Sigmoid colon (tissue), 7 donors: ENCODE measurements around the gene NID1. TPM values are rescaled to one million over a fixed set of nuclear protein-coding genes. Genes with fewer than 3 reads are reported as not detected.
A peak's percentile ranks its signal among the peaks of the same experiment; 100 is the strongest.
"Not testable (repeated sequence)": the region's sequence is repeated elsewhere in the genome, so short reads cannot be mapped to it uniquely, and the experiment has no call there.

Source experiments
- DNase-seq: peaks from one replicate; pipeline ENCODE4 v3.0.0-alpha.2; 2019
- H3K27ac ChIP-seq, 4 donors: fragments of 200-600 bp; sonication (generic); one replicate each; pipeline ENCODE4 v1.5.1; 2016 to 2019; ENCODE audit warnings: mild to moderate bottlenecking in 1 of 4
- H3K27me3 ChIP-seq, 3 donors: fragments of 200-600 bp; sonication (generic); one replicate each; pipeline ENCODE4 v1.5.1; 2019; ENCODE audit warnings: mild to moderate bottlenecking in 1 of 3
- H3K36me3 ChIP-seq, 4 donors: fragments of 200-600 bp; sonication (generic); one replicate each; pipeline ENCODE4 v1.5.1; 2016 to 2019
- H3K4me1 ChIP-seq, 4 donors: fragments of 200-600 bp; sonication (generic); one replicate each; pipeline ENCODE4 v1.5.1; 2017 to 2019
- H3K4me3 ChIP-seq, 4 donors: fragments of 200-600 bp; sonication (generic); one replicate each; pipeline ENCODE4 v1.5.1; 2017 to 2019; ENCODE audit warnings: mild to moderate bottlenecking in 2 of 4, moderate library complexity in 1 of 4
- H3K9me3 ChIP-seq, 4 donors: fragments of 200-600 bp in 3 of 4; sonication (generic) in 3 of 4; one replicate each; pipeline versions ENCODE4 v1.5.1 to v1.6.1; 2013 to 2019
- CTCF ChIP-seq, 4 experiments: fragments of 450-650 bp in 3 of 4; fragments of 200-600 bp in 1 of 4; IDR thresholded peaks; one replicate each; pipeline ENCODE4 v1.5.1; 2016 to 2019; ENCODE audit warnings: antibody characterized with exemption in 4 of 4, mild to moderate bottlenecking in 3 of 4, moderate library complexity in 2 of 4
- EP300 ChIP-seq, 4 donors: sonication (generic); formaldehyde crosslinking; IDR thresholded peaks; one replicate each; pipeline ENCODE4 v1.6.1; 2017; ENCODE audit warnings: antibody characterized with exemption in 4 of 4
- POLR2A ChIP-seq, 2 donors: fragments of 450-650 bp; IDR thresholded peaks; one replicate each; pipeline ENCODE4 v1.6.1; 2016; ENCODE audit warnings: antibody characterized with exemption in 2 of 2, mild to moderate bottlenecking in 2 of 2, moderate library complexity in 2 of 2
- POLR2AphosphoS5 ChIP-seq, 4 donors: sonication (generic); formaldehyde crosslinking; IDR thresholded peaks; one replicate each; pipeline ENCODE4 v1.6.1; 2017; ENCODE audit warnings: antibody characterized with exemption in 4 of 4
- WGBS, 2 donors: extraction: QIAGEN DNeasy Blood & Tissue Kit; methylation state at CpG; one replicate each; pipeline ENCODE4 v1.1.7; 2013; 5-methylcytosine and 5-hydroxymethylcytosine counted together
- intact Hi-C: fragments of 100-400 bp; cut with DNase I; formaldehyde crosslinking; loops from one replicate; pipeline ENCODE4 v1.15.1; 2023
- polyA plus RNA-seq, 3 donors: library from polyadenylated mRNA; stranded (reverse); fragments of 200-250 nt; gene quantifications; one replicate each; pipeline ENCODE4 v1.2.3, GENCODE V29; 2013
- total RNA-seq, 4 donors: library from RNA; depleted of rRNA; stranded (reverse); fragments of >200 nt; gene quantifications; one replicate each; pipeline ENCODE4 v1.1.0, GENCODE V29; 2016
- donor health status: healthy with polysubstance abuse.
- donor health status: Bipolar disorder and iron deficiency.
- donor health status: healthy.

NID1 gene
- total and polyA plus RNA-seq, 7 donors: 3.9 to 242 (median 136) TPM

- H3K27me3 ChIP-seq: no peaks in the 10 kb centered on the region
- no peak overlapping the region for H3K4me3 ChIP-seq
- no peaks in the 10 kb centered on the region for H3K36me3 ChIP-seq
- 90 to 93% methylated on average over 15 of the region's 15 CpGs for WGBS, 2 donors
- peaks cover 0 to 2% (median 1%) of the 10 kb centered on the region in 4 donors for H3K9me3 ChIP-seq
- intact Hi-C loops: loop anchor here (10.0 kb wide), 3 partner anchors 424 to 1464 kb away; partner anchors contain the start of genes HEATR1 and LGALS8
- peaks cover 0 to 3% (median 0%) of the 10 kb centered on the region in 4 donors for H3K4me1 ChIP-seq
- no peak overlapping the region for H3K27ac ChIP-seq
- DNase-seq: no peak
- no peak for TF ChIP-seq CTCF (IDR thresholded peaks at IDR 0.05)
- TF ChIP-seq POLR2AphosphoS5 (IDR thresholded peaks at IDR 0.05): no peak
- no peak for TF ChIP-seq EP300 (IDR thresholded peaks at IDR 0.05)
- TF ChIP-seq POLR2A (IDR thresholded peaks at IDR 0.05): no peak
Observed at GRCh38 chr1:236100799-236101198, 35.9 kb upstream of the NID1 start.

- TF ChIP-seq POLR2A (IDR thresholded peaks at IDR 0.05) (no peak), EP300 (IDR thresholded peaks at IDR 0.05) (no peak)
- Histone ChIP-seq H3K27ac (no peak overlapping the region), H3K4me1 (peaks cover 0 to 3% (median 0%) of the 10 kb centered on the region in 4 donors), H3K27me3 (no peaks in the 10 kb centered on the region), H3K36me3 (no peaks in the 10 kb centered on the region), H3K4me3 (no peak overlapping the region), H3K9me3 (peaks cover 0 to 2% (median 1%) of the 10 kb centered on the region in 4 donors)
- intact Hi-C loops: no loop called here
- 71 to 76% methylated on average over 12 of the region's 12 CpGs for WGBS, 2 donors
- no peak for DNase-seq
Observed at GRCh38 chr1:236099355-236099974, 34.6 kb upstream of the NID1 start.

GRCh38 chr1:236098267-236098666, 33.4 kb upstream of the NID1 start:
- TF ChIP-seq POLR2AphosphoS5 (IDR thresholded peaks at IDR 0.05) (no peak), POLR2A (IDR thresholded peaks at IDR 0.05) (no peak), EP300 (IDR thresholded peaks at IDR 0.05) (no peak), CTCF (IDR thresholded peaks at IDR 0.05) (no peak)
- no peak for DNase-seq
- Histone ChIP-seq H3K36me3 (no peaks in the 10 kb centered on the region), H3K27me3 (no peaks in the 10 kb centered on the region), H3K4me3 (no peak overlapping the region), H3K4me1 (no peaks in the 10 kb centered on the region), H3K27ac (no peak overlapping the region), H3K9me3 (peaks cover 0 to 2% (median 1%) of the 10 kb centered on the region in 4 donors)
- 94 to 100% methylated on average over 1 of the region's 1 CpG for WGBS, 2 donors
- intact Hi-C loops: no loop called here

- DNase-seq: peak; percentile 97
- WGBS, 2 donors: 67 to 69% methylated on average over 15 of the region's 15 CpGs
- H3K9me3 ChIP-seq, H3K4me1 ChIP-seq, H3K27me3 ChIP-seq, H3K36me3 ChIP-seq, H3K4me3 ChIP-seq, intact Hi-C loops: not testable (repeated sequence)
- peak overlapping the region; percentile 38 to 77 (median 66) for H3K27ac ChIP-seq
Observed at GRCh38 chr1:236096660-236097482, 32.0 kb upstream of the NID1 start.

- Histone ChIP-seq H3K27ac (peak overlapping the region in 1 of 4 donors; percentile 77), H3K4me3 (no peak overlapping the region), H3K9me3 (peaks cover 0 to 2% (median 1%) of the 10 kb centered on the region in 4 donors), H3K4me1 (peaks cover 0 to 11% (median 0%) of the 10 kb centered on the region in 4 donors), H3K27me3 (no peaks in the 10 kb centered on the region), H3K36me3 (no peaks in the 10 kb centered on the region)
- no peak for TF ChIP-seq POLR2AphosphoS5 (IDR thresholded peaks at IDR 0.05)
- TF ChIP-seq EP300 (IDR thresholded peaks at IDR 0.05): no peak
- TF ChIP-seq CTCF (IDR thresholded peaks at IDR 0.05): no peak
- intact Hi-C loops: no loop called here
- WGBS, 2 donors: 72 to 77% methylated on average over 3 of the region's 3 CpGs
- DNase-seq: no peak
Observed at GRCh38 chr1:236095705-236096520, 31.0 kb upstream of the NID1 start.
